ENCODE data around the gene SMARCC1.

The SMARCC1 gene

DNA sequence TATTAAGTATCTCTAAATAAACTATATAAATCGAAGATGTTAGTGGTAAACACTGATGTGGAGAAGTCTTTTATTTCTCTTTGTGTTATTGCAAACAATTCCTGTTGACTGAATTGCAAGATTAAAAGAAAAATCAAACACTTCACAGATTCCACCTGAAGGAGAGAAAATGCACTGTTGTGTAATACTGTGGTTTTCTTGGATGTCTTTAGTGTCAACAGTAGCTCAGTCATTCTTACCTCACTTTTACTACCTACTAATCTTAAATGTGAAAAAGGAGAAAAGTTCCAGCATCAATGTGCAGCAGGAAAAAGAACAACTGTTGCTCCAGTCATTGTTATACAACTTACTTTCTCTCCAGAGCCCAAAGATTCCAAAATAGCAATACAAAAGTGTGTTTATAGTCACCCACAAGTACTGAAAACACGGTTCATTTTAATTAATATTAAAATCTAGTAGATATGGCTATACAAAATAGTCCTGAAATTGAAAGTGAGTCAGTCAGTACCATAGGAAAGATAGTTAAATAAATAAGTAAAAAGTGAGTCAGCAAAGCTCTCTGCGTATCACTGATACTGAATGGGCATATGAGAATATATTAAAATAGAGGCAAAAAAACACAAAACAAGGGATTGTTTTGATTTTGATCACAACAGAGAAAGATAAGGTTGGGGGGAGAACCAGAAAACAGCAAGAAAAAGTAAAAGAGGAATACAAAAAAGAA lies 112.5 kb downstream of the SMARCC1 start:
- no peak for DNase-seq (ENCODE audit: insufficient read length, low spot score)
- TF ChIP-seq, protein P1, sequence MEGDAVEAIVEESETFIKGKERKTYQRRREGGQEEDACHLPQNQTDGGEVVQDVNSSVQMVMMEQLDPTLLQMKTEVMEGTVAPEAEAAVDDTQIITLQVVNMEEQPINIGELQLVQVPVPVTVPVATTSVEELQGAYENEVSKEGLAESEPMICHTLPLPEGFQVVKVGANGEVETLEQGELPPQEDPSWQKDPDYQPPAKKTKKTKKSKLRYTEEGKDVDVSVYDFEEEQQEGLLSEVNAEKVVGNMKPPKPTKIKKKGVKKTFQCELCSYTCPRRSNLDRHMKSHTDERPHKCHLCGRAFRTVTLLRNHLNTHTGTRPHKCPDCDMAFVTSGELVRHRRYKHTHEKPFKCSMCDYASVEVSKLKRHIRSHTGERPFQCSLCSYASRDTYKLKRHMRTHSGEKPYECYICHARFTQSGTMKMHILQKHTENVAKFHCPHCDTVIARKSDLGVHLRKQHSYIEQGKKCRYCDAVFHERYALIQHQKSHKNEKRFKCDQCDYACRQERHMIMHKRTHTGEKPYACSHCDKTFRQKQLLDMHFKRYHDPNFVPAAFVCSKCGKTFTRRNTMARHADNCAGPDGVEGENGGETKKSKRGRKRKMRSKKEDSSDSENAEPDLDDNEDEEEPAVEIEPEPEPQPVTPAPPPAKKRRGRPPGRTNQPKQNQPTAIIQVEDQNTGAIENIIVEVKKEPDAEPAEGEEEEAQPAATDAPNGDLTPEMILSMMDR (IDR thresholded peaks at IDR 0.05; ENCODE audit: insufficient read depth, missing control alignments), result no peak
- FAIRE-seq, result no peak

DNA sequence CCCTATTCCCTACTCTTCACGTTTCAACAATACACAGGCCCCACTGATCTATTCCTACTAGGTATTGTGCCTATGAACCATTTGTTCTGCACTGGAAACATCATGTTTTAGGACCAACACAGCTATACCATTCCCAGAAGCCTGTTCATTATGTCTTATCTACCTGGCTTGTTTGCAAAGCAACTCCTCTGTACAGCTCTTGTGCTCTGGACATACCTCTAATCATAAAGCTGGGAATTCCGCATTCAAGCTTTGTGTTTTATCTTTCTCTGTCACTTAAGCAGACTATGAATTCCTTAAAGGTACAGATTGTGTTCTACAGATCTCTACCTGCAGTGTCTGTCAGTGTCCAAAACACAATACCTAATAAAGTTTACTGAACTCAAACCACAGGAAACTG lies 115.6 kb downstream of the SMARCC1 start:
- TF ChIP-seq, protein P1 (IDR thresholded peaks at IDR 0.05; ENCODE audit: insufficient read depth, missing control alignments), result no peak
- FAIRE-seq (no peak), DNase-seq (ENCODE audit: insufficient read length, low spot score) (no peak)

DNA sequence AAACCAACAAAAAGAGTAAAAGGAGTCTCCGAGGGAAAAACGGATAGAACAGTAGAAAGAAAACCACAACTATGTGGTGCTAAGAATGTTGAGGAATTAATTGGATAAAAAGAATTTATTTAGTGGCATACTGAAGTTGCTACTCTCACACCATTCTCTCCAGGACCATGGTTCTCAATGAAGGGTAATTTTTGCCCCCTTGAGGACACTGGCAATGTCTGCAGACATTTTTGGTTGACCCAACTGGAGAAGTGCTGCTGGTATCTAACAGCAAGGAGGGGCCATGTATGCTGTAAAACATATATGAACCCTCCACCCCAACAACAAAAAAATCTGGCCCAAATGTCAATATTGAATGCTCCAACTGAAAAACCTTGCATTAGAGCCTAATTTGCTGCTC lies 117.2 kb downstream of the SMARCC1 start:
- TF ChIP-seq, protein P1 (IDR thresholded peaks at IDR 0.05; ENCODE audit: insufficient read depth, missing control alignments), result peak; percentile 24
- DNase-seq (ENCODE audit: insufficient read length, low spot score) (no peak), FAIRE-seq (no peak)

DNA sequence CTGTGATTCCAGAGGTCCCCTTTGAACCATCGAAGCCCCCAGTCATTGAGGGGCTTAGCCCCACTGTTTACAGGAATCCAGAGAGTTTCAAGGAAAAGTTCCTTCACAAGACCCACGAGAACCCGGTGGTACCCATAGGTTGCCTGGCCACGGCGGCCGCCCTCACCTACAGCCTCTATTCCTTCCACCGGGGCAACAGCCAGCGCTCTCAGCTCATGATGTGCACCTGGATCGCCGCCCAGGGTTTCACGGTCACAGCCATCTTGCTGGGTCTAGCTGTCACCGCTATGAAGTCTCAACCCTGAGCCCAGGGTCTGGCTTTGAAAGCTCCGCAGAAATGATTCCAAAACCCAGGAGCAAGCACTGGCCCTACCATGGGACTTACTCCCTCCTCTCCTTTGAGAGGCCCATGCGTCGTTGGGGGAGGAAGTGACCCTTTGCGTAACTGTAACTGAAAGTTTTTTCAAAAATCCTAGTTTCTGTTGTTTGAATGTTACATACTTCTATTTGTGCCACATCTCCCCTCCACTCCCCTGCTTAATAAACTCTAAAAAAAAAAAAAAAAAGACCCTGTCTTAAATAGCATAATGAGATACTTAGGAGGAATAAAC lies 118.0 kb downstream of the SMARCC1 start:
- TF ChIP-seq, protein P1 (IDR thresholded peaks at IDR 0.05; ENCODE audit: insufficient read depth, missing control alignments), result no peak
- no peak for DNase-seq (ENCODE audit: insufficient read length, low spot score)
- no peak for FAIRE-seq

DNA sequence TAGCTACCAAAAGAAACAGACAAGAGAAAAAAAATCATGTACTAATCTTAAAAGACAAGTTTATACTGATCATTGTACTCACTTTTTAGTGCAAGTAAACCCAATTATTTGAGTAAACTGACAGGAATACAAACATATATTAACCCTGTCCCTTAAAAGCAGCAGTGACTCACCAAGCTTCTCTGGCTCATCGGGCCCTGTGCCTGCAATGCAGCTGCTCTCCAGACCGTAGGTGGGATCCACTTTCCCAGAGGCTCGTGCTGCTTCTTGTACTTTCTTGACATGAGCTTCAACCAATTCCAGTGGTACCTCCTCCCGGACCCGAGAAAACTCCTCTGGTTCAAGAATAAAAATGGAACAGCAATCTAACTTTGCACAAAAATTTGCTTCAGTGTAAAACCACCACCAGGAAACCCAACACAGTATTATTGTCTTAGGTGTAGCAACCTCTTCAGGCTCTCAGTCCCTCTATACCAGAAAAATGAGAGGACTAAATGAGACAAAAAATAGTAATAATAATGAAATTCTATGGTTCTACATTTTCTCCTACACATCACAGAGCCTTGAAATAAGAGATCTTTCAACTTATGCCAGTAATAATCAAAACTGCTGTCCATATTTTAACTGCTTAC lies 120.5 kb downstream of the SMARCC1 start:
- no peak for FAIRE-seq
- TF ChIP-seq, protein P1 (IDR thresholded peaks at IDR 0.05; ENCODE audit: insufficient read depth, missing control alignments), result no peak
- DNase-seq (ENCODE audit: insufficient read length, low spot score), result no peak

DNA sequence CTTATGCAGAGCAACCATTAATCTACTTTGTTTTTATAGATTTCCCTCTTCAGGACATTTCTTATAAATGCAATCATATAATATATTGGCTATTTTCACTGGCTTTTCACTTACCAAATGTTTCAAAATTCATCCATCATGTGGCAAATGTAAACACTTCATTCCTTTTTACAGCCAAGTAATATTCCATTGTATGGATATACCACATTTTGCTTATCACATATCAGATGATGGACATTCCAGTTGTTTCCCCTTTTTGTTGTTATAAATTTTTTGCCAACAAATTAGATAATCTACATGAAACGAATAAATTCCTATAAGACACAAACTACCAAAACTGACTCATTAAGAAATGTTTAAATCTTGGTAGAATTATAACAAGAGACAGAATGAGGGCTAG lies 123.2 kb downstream of the SMARCC1 start:
- FAIRE-seq, result no peak
- DNase-seq (ENCODE audit: insufficient read length, low spot score), result no peak
- TF ChIP-seq, protein P1 (IDR thresholded peaks at IDR 0.05; ENCODE audit: insufficient read depth, missing control alignments), result no peak

DNA sequence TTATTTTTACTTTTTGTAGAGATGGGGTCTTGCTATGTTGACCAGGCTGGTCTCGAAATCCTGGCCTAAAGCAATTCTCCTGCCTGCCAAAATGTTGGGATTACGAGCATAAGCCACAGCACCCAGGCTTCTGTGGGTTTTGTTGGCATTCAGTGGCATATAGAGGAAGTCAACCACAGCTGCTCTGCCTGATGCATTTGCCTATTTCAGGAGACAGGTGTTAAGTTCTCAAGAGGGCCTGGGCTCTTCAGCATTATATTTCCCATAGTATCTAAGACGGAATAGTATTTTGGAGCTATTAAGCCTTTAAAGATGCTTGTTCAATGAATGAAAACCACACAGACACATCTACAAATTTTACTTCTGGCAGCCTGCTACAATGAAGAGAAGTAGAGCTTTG lies 129.6 kb downstream of the SMARCC1 start:
- TF ChIP-seq, protein P1 (IDR thresholded peaks at IDR 0.05; ENCODE audit: insufficient read depth, missing control alignments), result no peak
- no peak for FAIRE-seq
- no peak for DNase-seq (ENCODE audit: insufficient read length, low spot score)
